ENCODE results near the gene OR6J1.

DNA sequence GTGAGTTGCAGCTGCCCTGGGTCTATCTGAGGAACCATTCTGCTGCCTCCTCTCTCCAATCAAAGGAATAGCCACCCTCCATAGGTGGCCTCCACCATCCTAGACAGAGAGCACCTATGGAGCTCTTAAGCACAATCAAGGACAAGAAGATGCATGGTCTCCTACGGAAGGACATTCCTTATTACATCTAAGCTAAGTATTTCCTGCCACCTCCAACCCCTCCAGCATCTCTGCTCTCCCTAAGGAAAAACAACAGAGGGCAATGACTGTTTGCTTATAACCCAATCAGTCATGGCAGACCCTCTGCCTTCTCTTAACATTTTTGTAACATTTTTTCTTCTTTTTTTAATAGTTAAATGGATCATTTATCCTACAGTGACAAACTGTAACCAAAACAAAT, 14.8 kb upstream of the OR6J1 start:
- TF ChIP-seq, protein P1, sequence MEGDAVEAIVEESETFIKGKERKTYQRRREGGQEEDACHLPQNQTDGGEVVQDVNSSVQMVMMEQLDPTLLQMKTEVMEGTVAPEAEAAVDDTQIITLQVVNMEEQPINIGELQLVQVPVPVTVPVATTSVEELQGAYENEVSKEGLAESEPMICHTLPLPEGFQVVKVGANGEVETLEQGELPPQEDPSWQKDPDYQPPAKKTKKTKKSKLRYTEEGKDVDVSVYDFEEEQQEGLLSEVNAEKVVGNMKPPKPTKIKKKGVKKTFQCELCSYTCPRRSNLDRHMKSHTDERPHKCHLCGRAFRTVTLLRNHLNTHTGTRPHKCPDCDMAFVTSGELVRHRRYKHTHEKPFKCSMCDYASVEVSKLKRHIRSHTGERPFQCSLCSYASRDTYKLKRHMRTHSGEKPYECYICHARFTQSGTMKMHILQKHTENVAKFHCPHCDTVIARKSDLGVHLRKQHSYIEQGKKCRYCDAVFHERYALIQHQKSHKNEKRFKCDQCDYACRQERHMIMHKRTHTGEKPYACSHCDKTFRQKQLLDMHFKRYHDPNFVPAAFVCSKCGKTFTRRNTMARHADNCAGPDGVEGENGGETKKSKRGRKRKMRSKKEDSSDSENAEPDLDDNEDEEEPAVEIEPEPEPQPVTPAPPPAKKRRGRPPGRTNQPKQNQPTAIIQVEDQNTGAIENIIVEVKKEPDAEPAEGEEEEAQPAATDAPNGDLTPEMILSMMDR (conservative IDR thresholded peaks at IDR 0.05), result no peak
- TF ChIP-seq ZFX (IDR thresholded peaks at IDR 0.05), result no peak
